Duodenal mucosa (tissue), 2 donors: Measurements from ENCODE around the gene IL20RB.
"Not testable (repeated sequence)": the region's sequence is repeated elsewhere in the genome, so short reads cannot be mapped to it uniquely, and the experiment has no call there.

ENCODE experiments used
- H3K27ac ChIP-seq: one replicate; pipeline ENCODE4 v1.7.0; 2013; ENCODE audit warnings: low read depth, low read length
- H3K27me3 ChIP-seq, 2 donors: one replicate each; pipeline ENCODE4 v1.7.0; 2013; ENCODE audit warnings: low read length in 2 of 2, control low read depth in 1 of 2; ENCODE audit not compliant: insufficient read depth in 2 of 2, control insufficient read depth in 1 of 2
- H3K36me3 ChIP-seq, 2 donors: one replicate each; pipeline ENCODE4 v1.7.0; 2013; ENCODE audit warnings: low read length in 2 of 2, control low read depth in 1 of 2; ENCODE audit not compliant: insufficient read depth in 2 of 2, control insufficient read depth in 1 of 2
- H3K4me1 ChIP-seq, 2 donors: one replicate each; pipeline ENCODE4 v1.7.0; 2013; ENCODE audit warnings: low read length in 2 of 2, control low read depth in 1 of 2; ENCODE audit not compliant: insufficient read depth in 2 of 2, control insufficient read depth in 1 of 2
- H3K4me3 ChIP-seq, 2 donors: one replicate each; pipeline ENCODE4 v1.7.0; 2013; ENCODE audit warnings: low read length in 2 of 2, low read depth in 1 of 2
- H3K9ac ChIP-seq, 2 donors: one replicate each; pipeline ENCODE4 v1.7.0; 2013; ENCODE audit warnings: low read length in 2 of 2, low read depth in 1 of 2
- H3K9me3 ChIP-seq, 2 donors: one replicate each; pipeline ENCODE4 v1.7.0; 2013; ENCODE audit warnings: low read length in 2 of 2, control low read depth in 1 of 2; ENCODE audit not compliant: control insufficient read depth in 1 of 2

IL20RB gene

DNA sequence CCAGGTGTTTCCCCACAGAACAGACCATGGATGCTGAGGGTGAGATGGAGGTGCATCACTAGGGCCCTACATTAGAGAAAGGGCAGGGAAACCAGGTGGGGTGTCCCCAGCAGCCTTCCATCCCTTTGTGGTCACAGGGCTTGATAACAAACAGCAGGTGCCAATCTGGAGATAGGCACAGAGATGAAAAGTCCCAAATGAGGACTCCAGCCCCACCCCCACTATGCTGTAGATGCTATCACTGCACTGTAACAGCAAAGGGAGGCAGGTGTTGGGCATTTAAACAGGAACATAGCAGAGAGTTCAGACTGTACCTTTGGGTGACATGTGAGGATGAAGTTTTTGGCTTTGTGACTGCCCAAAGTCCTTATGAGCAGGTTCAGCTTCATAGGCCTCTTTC lies 21.4 kb downstream of the IL20RB start:
- no peaks in the 10 kb centered on the region for H3K4me1 ChIP-seq
- H3K27me3 ChIP-seq, result no peaks in the 10 kb centered on the region
- no peak overlapping the region for H3K4me3 ChIP-seq
- no peak overlapping the region for H3K9ac ChIP-seq
- peaks cover 3 to 4% of the 10 kb centered on the region in 2 donors for H3K9me3 ChIP-seq
- H3K36me3 ChIP-seq, result no peaks in the 10 kb centered on the region
- no peak overlapping the region for H3K27ac ChIP-seq

DNA sequence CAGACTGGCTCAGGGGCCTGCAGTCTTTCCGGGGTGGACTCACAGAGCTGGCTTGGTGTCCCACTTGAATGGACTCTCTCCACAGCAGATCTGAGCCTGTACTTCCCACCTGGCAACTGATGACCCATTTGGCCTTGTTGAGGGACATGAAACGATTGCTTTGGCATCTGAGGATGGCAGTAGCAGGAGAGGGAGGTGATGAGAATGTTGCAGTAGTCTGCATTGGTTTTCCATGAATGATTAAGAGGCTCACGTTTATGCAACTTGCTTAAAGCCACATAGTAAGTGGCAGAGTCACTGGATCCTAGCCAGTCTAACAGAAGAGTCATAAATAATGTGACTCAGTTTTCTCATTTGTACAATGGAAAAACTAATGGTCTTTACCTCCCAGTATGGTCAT lies 21.9 kb downstream of the IL20RB start:
- Histone ChIP-seq H3K4me3 (no peak overlapping the region), H3K4me1 (peaks cover 0 to 3% of the 10 kb centered on the region in 2 donors), H3K27ac (no peak overlapping the region), H3K9ac (no peak overlapping the region), H3K9me3 (no peaks in the 10 kb centered on the region), H3K27me3 (no peaks in the 10 kb centered on the region), H3K36me3 (no peaks in the 10 kb centered on the region)

DNA sequence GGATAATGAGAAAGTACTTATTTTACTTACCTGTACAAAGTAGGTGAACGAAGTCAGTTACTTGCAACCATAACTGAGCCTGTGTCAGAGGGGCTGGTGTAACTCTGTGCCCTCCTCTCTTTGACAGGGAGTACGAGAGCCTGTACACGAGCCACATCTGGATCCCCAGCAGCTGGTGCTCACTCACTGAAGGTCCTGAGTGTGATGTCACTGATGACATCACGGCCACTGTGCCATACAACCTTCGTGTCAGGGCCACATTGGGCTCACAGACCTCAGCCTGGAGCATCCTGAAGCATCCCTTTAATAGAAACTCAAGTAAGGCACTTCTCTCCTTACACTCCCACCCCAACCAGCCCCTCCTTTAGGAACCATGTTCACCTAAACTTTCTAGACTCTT lies 24.2 kb downstream of the IL20RB start:
- Histone ChIP-seq H3K9me3 (no peaks in the 10 kb centered on the region), H3K4me1 (peaks cover 0 to 8% of the 10 kb centered on the region in 2 donors), H3K4me3 (no peak overlapping the region), H3K9ac (no peak overlapping the region), H3K36me3 (no peaks in the 10 kb centered on the region), H3K27ac (no peak overlapping the region), H3K27me3 (no peaks in the 10 kb centered on the region)

- Histone ChIP-seq H3K27ac (no peak overlapping the region), H3K9me3 (no peaks in the 10 kb centered on the region), H3K9ac (no peak overlapping the region), H3K36me3 (no peaks in the 10 kb centered on the region), H3K4me1 (peaks cover 0 to 8% of the 10 kb centered on the region in 2 donors), H3K4me3 (no peak overlapping the region), H3K27me3 (no peaks in the 10 kb centered on the region)
These were observed 24.8 kb downstream of the IL20RB start for GRCh38 chr3:136982520-136983138.

GRCh38 chr3:136984837-136985236 lies 27.1 kb downstream of the IL20RB start:
- H3K36me3 ChIP-seq, result no peaks in the 10 kb centered on the region
- no peaks in the 10 kb centered on the region for H3K9me3 ChIP-seq
- H3K27ac ChIP-seq, result no peak overlapping the region
- H3K4me3 ChIP-seq, result no peak overlapping the region
- H3K4me1 ChIP-seq, result peaks cover under 1 to 8% of the 10 kb centered on the region in 2 donors
- H3K27me3 ChIP-seq, result no peaks in the 10 kb centered on the region
- H3K9ac ChIP-seq, result no peak overlapping the region

- H3K9ac ChIP-seq, H3K27me3 ChIP-seq, H3K4me3 ChIP-seq, H3K9me3 ChIP-seq, H3K36me3 ChIP-seq, H3K4me1 ChIP-seq, H3K27ac ChIP-seq: not testable (repeated sequence)
These were observed 29.7 kb downstream of the IL20RB start for GRCh38 chr3:136987398-136987980.

GRCh38 chr3:136988651-136989050 lies 30.9 kb downstream of the IL20RB start:
- Histone ChIP-seq H3K27ac (no peak overlapping the region), H3K4me1 (peaks cover 4 to 8% of the 10 kb centered on the region in 2 donors), H3K36me3 (no peaks in the 10 kb centered on the region)

DNA sequence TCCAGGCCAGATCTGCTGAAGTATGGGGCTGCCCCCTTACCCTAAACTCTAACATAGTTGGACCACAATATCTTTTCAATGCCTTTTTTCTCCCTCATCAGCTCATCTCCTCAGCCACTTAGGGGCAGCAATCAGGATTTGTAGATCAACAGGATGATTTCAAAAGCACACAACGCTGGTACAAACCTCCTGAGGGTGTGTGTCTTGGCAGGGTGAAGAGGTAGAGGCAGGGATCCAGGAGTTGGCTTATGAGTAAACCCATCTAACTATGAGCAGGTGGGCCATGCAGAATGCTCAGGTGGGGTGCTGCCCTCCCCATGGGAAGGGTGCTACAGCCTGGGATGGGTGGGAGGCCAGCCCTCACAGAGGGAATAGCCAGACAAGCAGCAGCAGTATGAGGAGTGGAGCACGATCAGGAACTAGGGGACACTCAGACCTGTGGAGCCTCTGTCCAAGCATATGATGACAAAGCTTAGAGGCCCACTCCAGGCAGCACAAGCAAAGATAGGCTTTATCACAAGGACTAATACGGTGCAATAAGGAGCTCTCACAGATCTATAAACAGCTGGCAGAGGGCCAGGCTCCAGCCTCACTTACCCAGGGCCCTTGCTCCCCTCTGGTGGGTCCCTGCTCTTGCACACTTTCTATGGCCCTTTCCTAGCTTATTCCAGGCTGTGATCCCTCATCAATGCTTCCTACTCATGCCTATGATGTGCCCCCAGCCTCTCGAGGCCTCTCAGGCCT lies 32.2 kb downstream of the IL20RB start:
- Histone ChIP-seq H3K4me3 (no peak overlapping the region), H3K4me1 (peaks cover 8 to 10% of the 10 kb centered on the region in 2 donors), H3K27ac (no peak overlapping the region), H3K9ac (no peak overlapping the region), H3K9me3 (no peaks in the 10 kb centered on the region), H3K27me3 (no peaks in the 10 kb centered on the region), H3K36me3 (no peaks in the 10 kb centered on the region)

More at GRCh38 chr3:136988651-136989050, 30.9 kb downstream of the IL20RB start:
- H3K4me3 ChIP-seq, result no peak overlapping the region
- no peaks in the 10 kb centered on the region for H3K27me3 ChIP-seq
- no peaks in the 10 kb centered on the region for H3K9me3 ChIP-seq
- H3K9ac ChIP-seq, result no peak overlapping the region

GRCh38 chr3:136990826-136991225 lies 33.0 kb downstream of the IL20RB start:
- H3K9ac ChIP-seq, result no peak overlapping the region
- H3K9me3 ChIP-seq, result no peaks in the 10 kb centered on the region
- no peak overlapping the region for H3K27ac ChIP-seq
- H3K36me3 ChIP-seq, result no peaks in the 10 kb centered on the region
- no peaks in the 10 kb centered on the region for H3K27me3 ChIP-seq
- no peak overlapping the region for H3K4me3 ChIP-seq
- peaks cover 14 to 15% of the 10 kb centered on the region in 2 donors for H3K4me1 ChIP-seq

DNA sequence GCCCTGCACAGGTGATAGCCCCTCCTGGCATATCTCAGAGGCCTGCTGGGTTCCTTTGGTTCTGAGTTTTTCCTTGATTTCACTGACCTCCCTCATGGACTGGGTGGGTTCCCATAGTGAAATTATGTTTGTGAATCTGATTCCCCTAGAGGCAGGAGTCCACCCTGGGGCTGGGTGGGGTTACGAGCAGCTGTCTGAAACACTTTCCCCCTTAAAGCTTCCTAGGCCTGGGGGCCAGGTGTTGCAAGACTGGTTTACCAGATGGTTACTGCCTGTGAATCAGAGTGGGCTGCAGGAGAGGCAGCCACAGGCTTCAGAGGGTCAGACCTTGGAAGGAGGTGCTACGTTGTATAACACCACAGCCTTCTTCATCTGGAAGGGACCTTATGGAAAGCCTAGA lies 34.3 kb downstream of the IL20RB start:
- Histone ChIP-seq H3K9ac (no peak overlapping the region), H3K27me3 (no peaks in the 10 kb centered on the region), H3K4me1 (peaks cover 14 to 15% of the 10 kb centered on the region in 2 donors), H3K36me3 (no peaks in the 10 kb centered on the region), H3K27ac (no peak overlapping the region), H3K4me3 (no peak overlapping the region), H3K9me3 (no peaks in the 10 kb centered on the region)
